Measurements from ENCODE around the gene ERN2. TPM values are rescaled to one million over a fixed set of nuclear protein-coding genes. Genes with fewer than 3 reads are reported as not detected.

ERN2 gene
- total RNA-seq, 2 experiments from 2014 or later, result not detected

GRCh38 chr16:23701045-23701444 lies 12.0 kb downstream of the ERN2 start:
- Mint-ChIP-seq H3K27ac (no peak overlapping the region), H3K4me1 (no peaks in the 10 kb centered on the region), H3K9me3 (peaks cover 4% of the 10 kb centered on the region), H3K4me3 (no peak overlapping the region), H3K36me3 (no peaks in the 10 kb centered on the region), H3K27me3 (peaks cover 13% of the 10 kb centered on the region)
- no peak for DNase-seq

GRCh38 chr16:23700509-23700908 lies 12.5 kb downstream of the ERN2 start:
- no peaks in the 10 kb centered on the region for H3K36me3 Mint-ChIP-seq
- H3K27ac Mint-ChIP-seq, result no peak overlapping the region

GRCh38 chr16:23700093-23700492 lies 12.9 kb downstream of the ERN2 start:
- peaks cover 9% of the 10 kb centered on the region for H3K27me3 Mint-ChIP-seq

More at GRCh38 chr16:23700509-23700908, 12.5 kb downstream of the ERN2 start:
- Mint-ChIP-seq H3K4me1 (no peaks in the 10 kb centered on the region), H3K9me3 (peaks cover 4% of the 10 kb centered on the region), H3K27me3 (peaks cover 11% of the 10 kb centered on the region), H3K4me3 (no peak overlapping the region)
- DNase-seq, result no peak

GRCh38 chr16:23699100-23699499 lies 13.9 kb downstream of the ERN2 start:
- Mint-ChIP-seq H3K9me3 (peaks cover 4% of the 10 kb centered on the region), H3K36me3 (no peaks in the 10 kb centered on the region), H3K27me3 (peaks cover 15% of the 10 kb centered on the region), H3K4me1 (peaks cover 2% of the 10 kb centered on the region), H3K27ac (no peak overlapping the region), H3K4me3 (no peak overlapping the region)
- DNase-seq, result no peak

More at GRCh38 chr16:23700093-23700492, 12.9 kb downstream of the ERN2 start:
- no peak overlapping the region for H3K4me3 Mint-ChIP-seq
- DNase-seq, result no peak
- peaks cover 4% of the 10 kb centered on the region for H3K9me3 Mint-ChIP-seq
- H3K4me1 Mint-ChIP-seq, result no peaks in the 10 kb centered on the region
- no peaks in the 10 kb centered on the region for H3K36me3 Mint-ChIP-seq
- H3K27ac Mint-ChIP-seq, result no peak overlapping the region

- no peaks in the 10 kb centered on the region for H3K9me3 Mint-ChIP-seq
- peaks cover 2% of the 10 kb centered on the region for H3K4me1 Mint-ChIP-seq
- peaks cover 3% of the 10 kb centered on the region for H3K36me3 Mint-ChIP-seq
- H3K4me3 Mint-ChIP-seq, result no peak overlapping the region
- H3K27ac Mint-ChIP-seq, result no peak overlapping the region
- peaks cover 11% of the 10 kb centered on the region for H3K27me3 Mint-ChIP-seq
- DNase-seq, result no peak
Measured at GRCh38 chr16:23695756-23696155, 17.3 kb downstream of the ERN2 start.

- H3K27ac Mint-ChIP-seq, result no peak overlapping the region
- no peak for DNase-seq
- no peaks in the 10 kb centered on the region for H3K9me3 Mint-ChIP-seq
- H3K27me3 Mint-ChIP-seq, result peaks cover 11% of the 10 kb centered on the region
- peaks cover 2% of the 10 kb centered on the region for H3K4me1 Mint-ChIP-seq
- H3K4me3 Mint-ChIP-seq, result no peak overlapping the region
- H3K36me3 Mint-ChIP-seq, result peaks cover 5% of the 10 kb centered on the region
Measured at GRCh38 chr16:23694644-23695373, 18.2 kb downstream of the ERN2 start.

GRCh38 chr16:23694265-23694643 lies 18.8 kb downstream of the ERN2 start:
- Mint-ChIP-seq H3K9me3 (no peaks in the 10 kb centered on the region), H3K27me3 (peaks cover 11% of the 10 kb centered on the region), H3K27ac (no peak overlapping the region), H3K36me3 (peaks cover 10% of the 10 kb centered on the region), H3K4me1 (peaks cover 2% of the 10 kb centered on the region), H3K4me3 (no peak overlapping the region)
- DNase-seq, result no peak

GRCh38 chr16:23692190-23692837 lies 20.7 kb downstream of the ERN2 start:
- Mint-ChIP-seq H3K27me3 (peaks cover 11% of the 10 kb centered on the region), H3K27ac (no peak overlapping the region), H3K36me3 (peaks cover 26% of the 10 kb centered on the region), H3K4me3 (no peak overlapping the region), H3K4me1 (peaks cover 2% of the 10 kb centered on the region), H3K9me3 (no peaks in the 10 kb centered on the region)
- DNase-seq, result no peak

- peaks cover 2% of the 10 kb centered on the region for H3K4me1 Mint-ChIP-seq
- no peak for DNase-seq
- H3K36me3 Mint-ChIP-seq, result peaks cover 30% of the 10 kb centered on the region
- H3K27me3 Mint-ChIP-seq, result peaks cover 11% of the 10 kb centered on the region
- H3K27ac Mint-ChIP-seq, result no peak overlapping the region
- H3K4me3 Mint-ChIP-seq, result no peak overlapping the region
- H3K9me3 Mint-ChIP-seq, result no peaks in the 10 kb centered on the region
Measured at GRCh38 chr16:23691483-23692189, 21.4 kb downstream of the ERN2 start.

- H3K27me3 Mint-ChIP-seq, result peaks cover 11% of the 10 kb centered on the region
- peaks cover 2% of the 10 kb centered on the region for H3K4me1 Mint-ChIP-seq
- H3K36me3 Mint-ChIP-seq, result peaks cover 30% of the 10 kb centered on the region
- no peak for DNase-seq
- no peak overlapping the region for H3K27ac Mint-ChIP-seq
- H3K9me3 Mint-ChIP-seq, result no peaks in the 10 kb centered on the region
- H3K4me3 Mint-ChIP-seq, result no peak overlapping the region
Measured at GRCh38 chr16:23690771-23691482, 22.1 kb downstream of the ERN2 start.

GRCh38 chr16:23689442-23690187 lies 23.4 kb downstream of the ERN2 start:
- Mint-ChIP-seq H3K27ac (no peak overlapping the region), H3K4me1 (no peaks in the 10 kb centered on the region), H3K36me3 (peaks cover 30% of the 10 kb centered on the region), H3K4me3 (no peak overlapping the region), H3K9me3 (no peaks in the 10 kb centered on the region), H3K27me3 (peaks cover 5% of the 10 kb centered on the region)
- DNase-seq, result no peak

- Mint-ChIP-seq H3K27me3 (no peaks in the 10 kb centered on the region), H3K4me3 (no peak overlapping the region), H3K4me1 (no peaks in the 10 kb centered on the region), H3K9me3 (no peaks in the 10 kb centered on the region), H3K27ac (no peak overlapping the region), H3K36me3 (peaks cover 40% of the 10 kb centered on the region)
- no peak for DNase-seq
Measured at GRCh38 chr16:23687034-23687808, 25.8 kb downstream of the ERN2 start.

GRCh38 chr16:23683487-23683886 lies 29.5 kb downstream of the ERN2 start:
- H3K27me3 Mint-ChIP-seq, result no peaks in the 10 kb centered on the region
- H3K27ac Mint-ChIP-seq, result no peak overlapping the region
- H3K9me3 Mint-ChIP-seq, result no peaks in the 10 kb centered on the region
- no peak overlapping the region for H3K4me3 Mint-ChIP-seq
- peaks cover 50% of the 10 kb centered on the region for H3K36me3 Mint-ChIP-seq
- no peak for DNase-seq
- H3K4me1 Mint-ChIP-seq, result peaks cover 5% of the 10 kb centered on the region

GRCh38 chr16:23682181-23682580 lies 30.8 kb downstream of the ERN2 start:
- peaks cover 8% of the 10 kb centered on the region for H3K4me1 Mint-ChIP-seq
- no peak overlapping the region for H3K27ac Mint-ChIP-seq
- no peak for DNase-seq
- H3K4me3 Mint-ChIP-seq, result no peak overlapping the region
- no peaks in the 10 kb centered on the region for H3K9me3 Mint-ChIP-seq
- H3K36me3 Mint-ChIP-seq, result peaks cover 42% of the 10 kb centered on the region
- no peaks in the 10 kb centered on the region for H3K27me3 Mint-ChIP-seq
